Measurements from ENCODE around the gene TPBGL.
"Not testable (repeated sequence)": the region's sequence is repeated elsewhere in the genome, so short reads cannot be mapped to it uniquely, and the experiment has no call there.

The TPBGL gene

DNA sequence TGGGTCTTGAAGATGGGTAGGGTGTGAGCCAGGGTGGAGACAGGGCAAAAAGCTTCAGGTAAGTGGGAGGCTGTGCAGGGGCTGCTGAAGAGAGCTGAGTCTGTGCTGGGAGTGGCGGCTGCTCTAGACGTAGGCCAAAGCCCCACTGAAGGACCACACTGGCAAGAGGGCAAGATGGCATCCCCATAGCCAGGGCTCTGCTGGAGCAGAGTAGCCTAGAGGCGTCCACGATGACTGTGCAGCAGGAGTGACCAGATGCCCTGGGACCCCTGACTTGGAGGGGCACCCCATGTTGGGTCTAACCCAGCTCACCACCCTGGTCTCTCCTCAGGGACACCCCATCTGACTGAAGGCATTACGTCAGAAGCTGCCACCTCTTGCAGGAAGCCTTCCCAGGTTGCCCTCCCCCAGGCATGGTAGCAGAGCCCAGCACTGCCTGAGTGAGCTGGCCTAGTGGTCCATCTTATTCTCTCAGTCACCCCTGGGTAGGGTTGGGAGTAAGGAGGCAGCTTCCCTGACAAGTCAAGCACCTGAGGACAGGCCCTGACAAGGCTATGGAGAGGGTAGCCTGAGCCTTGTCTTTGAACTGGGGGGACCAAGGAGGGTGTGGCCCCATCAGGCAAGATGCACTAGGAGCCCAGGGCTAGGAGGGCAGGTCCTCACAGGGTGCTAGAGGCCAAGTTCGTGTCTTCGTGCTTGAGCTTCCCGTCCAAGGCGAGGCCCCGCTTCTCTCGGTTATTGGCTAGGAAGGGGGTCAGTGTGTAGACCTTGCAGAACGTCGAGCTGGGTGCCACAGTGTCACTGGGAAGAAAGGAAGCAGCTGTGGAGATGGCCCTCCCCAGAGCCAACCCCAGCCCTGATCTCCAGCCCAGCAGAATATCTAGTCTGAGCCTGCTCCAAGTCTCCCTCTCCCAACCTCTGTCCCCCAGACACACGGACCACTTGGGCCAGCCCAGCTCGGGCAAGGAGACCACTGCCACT, 33.1 kb downstream of the TPBGL start:
- DNase-seq: peak in 1 of 2 experiments; percentile 13

GRCh38 chr11:75274716-75275115, 34.1 kb downstream of the TPBGL start:
- DNase-seq: not testable (repeated sequence)

GRCh38 chr11:75275581-75275980, 35.0 kb downstream of the TPBGL start:
- DNase-seq: peak; percentile 58 to 67

- DNase-seq: no peak
Measured at GRCh38 chr11:75276186-75276585, 35.6 kb downstream of the TPBGL start.

DNA sequence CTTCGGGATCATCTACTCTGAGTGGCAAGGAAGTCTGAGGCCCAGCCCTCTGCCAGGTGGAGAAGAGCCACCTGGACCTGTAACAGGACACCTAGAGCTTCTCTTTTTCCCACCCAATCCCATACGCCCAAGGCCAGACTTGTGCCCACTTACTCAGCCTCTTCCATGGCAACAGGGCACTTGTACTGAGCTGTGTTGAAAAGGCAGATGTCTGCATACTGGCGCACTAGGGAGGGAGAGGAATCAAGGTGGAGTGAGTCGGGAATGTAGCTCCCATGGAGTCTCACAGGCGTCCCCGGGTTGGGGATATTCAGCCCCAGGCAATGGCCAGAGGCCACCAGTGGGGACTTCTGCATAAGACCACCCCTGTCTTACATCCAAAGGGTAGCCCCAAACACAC, 36.1 kb downstream of the TPBGL start:
- DNase-seq: peak; percentile 17

GRCh38 chr11:75277211-75277805, 36.7 kb downstream of the TPBGL start:
- peak; percentile 11 for DNase-seq

DNA sequence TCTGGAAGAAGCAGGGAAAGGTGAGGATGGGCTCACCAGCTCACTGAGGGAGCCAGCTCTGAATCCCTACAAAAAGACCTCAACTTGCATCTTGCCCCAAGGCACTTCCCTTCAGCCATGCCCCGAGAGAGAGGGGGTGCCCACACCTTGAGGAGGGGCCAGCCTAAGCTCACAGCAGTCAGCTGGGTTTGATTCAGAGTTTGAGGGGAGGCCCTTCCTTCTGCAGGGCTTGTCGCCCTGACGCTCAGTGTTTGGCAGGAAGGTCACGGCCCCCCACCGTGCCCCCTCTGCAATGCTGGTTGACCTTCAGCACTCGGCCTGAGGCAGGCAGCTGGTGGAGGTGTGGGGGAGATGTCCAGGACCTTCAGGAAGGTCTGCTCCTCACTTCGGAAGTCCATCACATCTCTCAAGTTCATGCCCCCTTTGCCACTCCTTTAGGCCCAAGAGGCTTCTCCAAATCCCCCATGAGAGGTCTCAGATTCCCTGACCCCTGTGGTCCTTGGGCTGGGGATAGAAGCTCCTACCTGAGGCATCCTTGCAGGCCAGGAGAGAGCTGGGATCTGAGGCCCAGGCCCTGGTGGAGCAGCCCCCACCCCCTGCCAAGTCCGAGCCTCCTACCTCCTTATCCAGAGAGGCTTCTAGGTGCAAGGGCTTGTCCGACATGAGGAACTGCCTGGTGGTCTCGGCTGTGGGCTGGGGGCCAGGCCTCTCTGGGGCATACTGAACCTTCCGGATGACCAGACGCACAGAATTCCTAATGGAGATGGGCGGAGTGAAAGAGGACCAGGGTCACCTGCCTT, 37.6 kb downstream of the TPBGL start:
- no peak for DNase-seq

DNA sequence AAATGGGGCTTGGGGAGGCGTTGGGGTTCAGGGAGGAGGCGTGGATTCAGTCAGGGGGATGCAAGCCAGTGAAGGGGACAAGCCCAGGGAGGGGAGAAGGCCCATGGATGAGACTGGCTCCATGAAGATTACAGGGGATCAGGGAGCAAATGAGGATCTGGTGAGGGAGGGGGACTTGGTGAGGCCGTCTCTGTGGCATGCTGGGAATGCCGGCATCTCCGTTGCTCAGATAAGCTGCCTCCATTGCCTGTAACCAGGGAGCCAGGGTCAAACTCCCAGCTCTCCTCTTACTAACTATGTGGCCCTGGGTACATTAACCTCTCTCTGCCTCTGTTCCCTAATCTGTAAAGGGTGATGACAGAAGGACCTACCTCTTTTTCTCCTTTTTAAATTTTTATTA, 38.7 kb downstream of the TPBGL start:
- DNase-seq: no peak

GRCh38 chr11:75280227-75280701, 39.7 kb downstream of the TPBGL start:
- DNase-seq: peak; percentile 85

DNA sequence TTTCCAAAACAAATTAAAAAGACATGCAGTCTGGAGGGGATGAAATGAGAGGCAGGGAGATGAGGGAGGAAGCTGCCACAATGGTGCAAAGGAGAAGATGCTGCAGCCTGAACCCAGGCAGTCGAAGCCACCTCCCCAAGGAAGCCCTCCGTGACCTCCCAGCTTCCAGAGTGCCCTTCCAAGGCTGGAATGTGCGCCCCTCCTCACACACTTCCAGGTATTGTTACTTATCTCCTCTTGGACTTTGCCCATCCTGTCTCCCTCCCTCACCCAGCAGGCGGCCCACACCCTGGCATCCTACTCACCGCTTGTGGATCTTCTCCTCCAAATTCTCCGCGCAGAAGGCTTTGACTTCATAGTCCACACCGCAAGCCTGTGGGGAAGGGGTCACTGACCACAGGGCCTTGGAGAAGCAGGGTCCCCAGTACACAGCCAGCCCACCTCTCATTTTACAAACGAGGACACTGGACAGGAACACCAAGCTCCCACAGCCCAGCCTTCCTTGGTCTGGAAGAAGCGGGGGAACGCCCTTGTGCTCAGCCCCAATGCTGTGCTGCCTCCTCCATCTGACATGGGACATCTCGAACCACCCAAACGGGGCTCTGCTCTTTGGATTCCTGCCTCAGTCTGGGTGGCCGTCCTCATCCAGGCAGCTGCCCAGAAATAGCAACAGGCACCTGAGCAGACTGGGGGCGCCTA, 40.3 kb downstream of the TPBGL start:
- DNase-seq: no peak

DNA sequence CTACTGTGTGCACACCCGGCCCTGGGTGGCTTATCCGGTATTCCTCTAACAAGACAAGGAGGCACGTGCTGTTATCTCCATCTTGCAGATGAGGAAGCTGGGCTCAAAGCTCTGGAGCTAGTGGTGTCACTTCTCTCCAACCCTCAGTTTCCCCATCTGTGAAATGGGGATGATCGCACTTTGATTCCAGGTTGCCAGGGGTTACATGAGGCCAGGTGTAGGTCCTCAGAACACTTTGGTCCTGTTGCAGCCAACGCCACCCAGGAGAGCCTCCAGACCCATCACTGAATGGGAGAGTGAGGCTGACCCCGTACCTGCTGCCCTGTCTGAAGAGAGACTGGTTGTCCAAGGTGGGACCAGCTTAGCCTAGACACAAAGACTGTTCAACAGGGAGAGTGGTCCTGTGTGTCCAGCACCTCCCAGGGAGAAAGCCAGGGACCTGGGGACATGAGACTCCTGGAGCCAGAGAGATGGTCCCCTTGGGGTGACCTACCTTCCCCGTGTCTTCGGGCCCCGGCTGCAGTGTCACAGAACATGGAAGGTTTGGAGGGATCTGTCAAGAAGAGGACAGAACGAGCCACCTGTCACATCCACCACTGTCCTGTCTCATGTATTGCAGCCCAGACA, 41.0 kb downstream of the TPBGL start:
- DNase-seq: no peak

GRCh38 chr11:75283391-75283931, 42.9 kb downstream of the TPBGL start:
- no peak for DNase-seq

- no peak for DNase-seq
Measured at GRCh38 chr11:75285776-75286360, 45.3 kb downstream of the TPBGL start.

GRCh38 chr11:75286826-75287465, 46.4 kb downstream of the TPBGL start:
- DNase-seq: no peak

DNA sequence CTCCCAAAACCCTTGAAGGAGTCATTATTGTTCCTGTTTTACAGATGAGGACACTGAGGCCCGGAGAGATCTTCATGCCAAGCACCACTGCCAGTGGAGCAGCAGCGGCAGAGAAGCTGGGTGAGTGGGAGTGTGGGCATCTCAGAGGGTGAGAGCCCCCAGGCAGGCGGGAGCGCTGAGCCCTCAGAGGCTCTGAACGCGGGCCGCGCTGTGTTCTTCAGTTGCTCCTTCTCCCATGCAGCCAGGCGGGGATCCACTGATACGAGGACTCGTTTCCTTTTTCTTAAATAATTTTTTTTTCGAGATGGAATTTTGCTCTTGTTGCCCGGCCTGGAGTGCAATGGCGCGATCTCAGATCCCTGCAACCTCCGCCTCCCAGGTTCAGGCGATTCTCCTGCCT, 47.0 kb downstream of the TPBGL start:
- no peak for DNase-seq

DNA sequence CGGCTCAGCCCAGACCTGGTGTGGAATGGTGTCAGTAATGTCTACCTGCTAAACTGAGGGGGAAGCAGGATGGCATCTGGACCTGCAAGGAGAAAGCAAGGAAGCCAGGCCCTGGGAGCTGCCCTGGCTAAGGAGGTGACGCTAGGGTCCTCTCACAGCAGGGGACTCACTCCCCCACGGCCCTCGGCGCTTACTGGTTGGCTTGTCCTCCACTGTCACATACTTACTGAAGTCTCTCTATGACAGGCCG, 48.9 kb downstream of the TPBGL start:
- no peak for DNase-seq

- no peak for DNase-seq
Measured at GRCh38 chr11:75289919-75290318, 49.3 kb downstream of the TPBGL start.

- no peak for DNase-seq
Measured at GRCh38 chr11:75291741-75292140, 51.2 kb downstream of the TPBGL start.

GRCh38 chr11:75292943-75293342, 52.4 kb downstream of the TPBGL start:
- no peak for DNase-seq

Measured in activated T-cell treated with anti-CD3 and anti-CD28 coated beads, Interleukin-2, amount 50 U/mL, for 48 hours (primary cell).